H1 (cell line): Measurements from ENCODE around the gene MANEAL.

ENCODE experiments used
- EP300 ChIP-seq, 2 experiments: IDR thresholded peaks; 1 replicate in 1 of 2; 2 replicates in 1 of 2; pipeline ENCODE4 v1.6.1; 2011 to 2012; ENCODE audit warnings: low read depth in 2 of 2, low read length in 2 of 2, mild to moderate bottlenecking in 2 of 2, borderline replicate concordance in 1 of 2, inconsistent platforms in 1 of 2, moderate library complexity in 1 of 2
- JUN ChIP-seq: IDR thresholded peaks from 2 replicates; pipeline ENCODE4 v1.6.1; 2011; ENCODE audit warnings: low read depth, mild to moderate bottlenecking, improper control_type of control experiment, low read length

DNA sequence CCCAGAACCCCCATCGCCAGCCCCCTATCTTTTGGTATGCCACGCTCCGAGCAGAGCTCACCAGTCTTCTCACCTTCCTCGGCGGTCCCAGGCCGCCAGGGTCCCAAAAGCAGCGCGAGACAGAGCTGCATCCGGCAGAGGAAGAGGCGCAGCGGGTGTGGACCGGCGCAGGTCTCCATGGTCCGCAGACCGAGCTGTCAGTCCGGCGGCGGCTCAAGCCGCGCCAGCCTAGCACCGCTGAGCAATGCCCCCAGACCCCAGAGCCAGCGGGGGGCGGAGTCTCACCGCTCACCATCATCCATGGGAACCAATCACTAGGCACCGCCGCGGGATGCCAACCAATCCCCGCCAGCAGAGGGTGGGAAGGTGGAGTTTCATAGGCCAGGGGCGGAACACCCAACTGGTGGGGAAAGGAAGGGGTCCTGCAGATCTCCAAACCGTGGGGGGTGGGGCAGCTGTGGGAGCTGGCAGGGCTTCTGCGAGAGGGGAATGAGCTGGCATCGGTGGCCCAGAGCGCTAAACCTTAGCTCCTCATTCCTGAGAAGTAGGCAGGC lies 28.7 kb upstream of the MANEAL start, which contains the start of gene EPHA10:
- no peak for TF ChIP-seq JUN
- TF ChIP-seq EP300 (IDR thresholded peaks at IDR 0.05; ENCODE audit: borderline replicate concordance in 1 of 2, low read depth in 2 of 2, low read length in 2 of 2) = no peak
